Right ventricle myocardium superior (tissue), 1 donor: ENCODE data around the gene NFIA. TPM values are rescaled to one million over a fixed set of nuclear protein-coding genes. Genes with fewer than 3 reads are reported as not detected.

ENCODE experiments used
- ATAC-seq: fragments of 200-7000 bp; cut with Tn5 transposase; one replicate; pipeline ENCODE4 v1.9.1; 2020; ENCODE audit warnings: mild to moderate bottlenecking; ENCODE audit not compliant: poor library complexity
- DNase-seq: peaks from one replicate; pipeline ENCODE4 v3.0.0-alpha.2; 2020
- intact Hi-C: fragments of 100-400 bp; cut with DNase I; formaldehyde crosslinking; loops from one replicate; pipeline ENCODE4 v1.11.2; 2022
- total RNA-seq: library from RNA; stranded (reverse); fragmentation: NEBNext Ultra II Directional; extraction: Animal tissue kit (Norgen Biotek cat#: 25700); gene quantifications from one replicate; pipeline ENCODE4 v1.2.1, GENCODE V29; 2021
- donor health status: DM: no; HTN: yes; CAD: no; lungs with severe emphysema.

NFIA gene
- total RNA-seq, 1 donor from 2014 or later, result 89.5 TPM

DNA sequence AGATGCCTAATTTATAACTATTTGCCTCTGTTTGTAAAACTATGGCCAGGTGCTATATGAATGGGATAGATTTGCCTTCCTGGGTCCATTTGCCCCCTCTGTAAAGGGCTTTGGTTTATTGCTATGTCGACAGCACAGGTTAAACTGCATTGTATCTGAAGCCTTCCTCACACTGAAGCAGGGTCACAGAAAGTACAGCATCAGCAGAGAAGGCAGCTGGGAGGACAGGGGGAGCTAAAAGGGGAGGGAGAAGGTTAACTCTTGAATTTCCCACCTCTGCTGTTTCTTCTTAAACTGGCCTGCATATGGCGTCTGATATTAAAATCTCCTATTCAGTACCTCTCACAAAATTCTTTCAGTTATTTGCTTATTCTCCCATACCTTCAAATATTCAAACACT, 345.1 kb downstream of the NFIA start:
- ATAC-seq, result no peak
- intact Hi-C loops, result no loop called here
- no peak for DNase-seq

DNA sequence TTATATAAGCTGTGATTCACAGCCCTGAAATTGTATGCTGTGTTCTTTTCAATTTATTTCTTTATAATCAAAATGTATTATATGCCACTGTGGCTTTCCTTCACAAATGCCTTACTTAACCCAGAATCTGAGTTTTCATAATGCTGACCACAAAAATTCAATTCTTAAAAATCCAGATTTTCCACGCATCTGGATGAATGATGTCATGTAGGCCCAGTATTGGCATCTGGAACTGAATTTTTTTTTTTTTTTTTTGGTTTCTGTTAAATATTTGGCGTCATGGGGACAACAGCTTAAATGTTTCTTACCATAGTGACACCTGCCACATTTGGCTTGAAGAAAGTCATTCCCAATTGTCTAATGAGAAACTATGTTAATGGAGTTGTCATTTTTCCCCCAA, 345.8 kb downstream of the NFIA start:
- ATAC-seq, result no peak

DNA sequence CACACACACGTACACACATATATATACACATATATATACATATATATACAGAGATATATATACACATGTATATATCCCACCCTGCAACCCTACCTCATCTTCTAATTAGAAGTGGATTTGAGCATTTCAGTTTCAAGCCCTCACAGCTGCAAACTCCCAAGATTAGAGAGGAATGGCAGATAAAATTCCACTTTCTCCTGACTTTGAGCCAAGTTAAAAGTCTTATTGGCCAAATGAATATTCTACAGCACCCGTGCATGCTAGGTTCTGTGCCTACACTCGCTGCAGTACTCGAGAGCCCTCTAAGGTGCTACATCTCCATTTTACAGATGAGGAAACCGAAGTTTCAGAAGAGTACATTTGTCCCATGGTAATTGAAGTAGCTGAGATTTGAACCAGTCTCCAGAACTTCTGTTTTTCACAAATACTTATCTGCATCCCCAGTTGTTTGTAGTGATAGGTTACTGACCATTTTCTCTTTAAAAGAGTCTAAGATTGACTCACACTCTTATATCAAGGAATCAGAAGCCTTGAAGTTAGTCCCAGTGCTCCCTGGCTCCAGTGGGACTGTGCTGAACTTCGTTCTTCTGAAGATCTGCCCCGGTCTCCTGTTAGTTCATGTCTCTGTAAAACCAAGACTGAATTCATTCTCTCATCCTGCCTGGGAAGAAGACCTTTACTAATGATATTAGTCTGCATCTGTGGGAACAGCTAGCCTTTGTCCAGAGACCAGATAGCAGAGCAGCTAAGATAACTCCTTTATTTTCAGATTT, 350.4 kb downstream of the NFIA start:
- no peak for DNase-seq
- ATAC-seq, result peak; percentile 21

More for the DNA sequence above, 345.8 kb downstream of the NFIA start:
- intact Hi-C loops, result no loop called here
- no peak for DNase-seq

DNA sequence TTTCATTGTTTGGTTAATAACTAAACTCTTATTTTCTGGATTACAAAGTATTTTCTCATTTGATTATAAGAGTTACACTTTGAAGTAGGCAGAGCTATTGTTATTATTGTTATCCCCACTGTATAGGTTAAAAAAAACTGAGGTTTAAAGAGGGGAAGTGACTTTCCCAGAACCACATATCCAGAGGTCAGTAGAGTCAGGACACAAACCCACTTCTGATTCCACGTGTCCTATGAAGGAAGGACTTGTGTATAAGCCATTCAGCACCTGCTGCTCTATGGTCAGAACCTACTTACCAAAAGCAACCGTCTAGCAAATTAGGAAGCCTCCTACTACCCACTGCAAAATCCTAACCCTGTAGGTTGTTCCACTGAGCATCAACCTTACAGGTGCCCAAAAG, 351.3 kb downstream of the NFIA start:
- peak; percentile 4 for ATAC-seq
- intact Hi-C loops, result loop anchor here (10.0 kb wide), 1 partner anchor 99 kb away; no protein-coding TSS in a partner anchor
- DNase-seq, result no peak

More for the DNA sequence above, 350.4 kb downstream of the NFIA start:
- intact Hi-C loops, result loop anchor here (10.0 kb wide), 1 partner anchor 98 kb away; no protein-coding TSS in a partner anchor

DNA sequence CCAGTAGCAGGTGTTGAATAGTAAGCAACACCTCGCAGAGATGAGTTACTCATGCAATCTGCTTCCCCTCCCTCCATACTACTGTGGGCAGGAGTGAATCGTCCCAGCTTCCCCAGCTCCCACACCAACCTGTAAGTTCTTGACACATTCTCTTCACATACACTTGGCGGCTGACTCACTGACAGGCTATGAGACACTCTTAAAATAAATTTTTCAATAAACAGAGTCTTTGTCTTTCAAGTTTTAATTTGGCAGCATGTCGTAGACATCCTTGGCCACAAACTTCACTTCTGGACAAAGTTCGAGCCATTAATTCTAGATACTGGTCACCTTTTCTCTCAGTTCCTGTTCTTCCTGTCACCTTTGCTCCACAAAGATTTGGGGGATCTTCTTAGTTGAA, 351.9 kb downstream of the NFIA start:
- intact Hi-C loops, result loop anchor here (10.0 kb wide), 1 partner anchor 99 kb away; no protein-coding TSS in a partner anchor

DNA sequence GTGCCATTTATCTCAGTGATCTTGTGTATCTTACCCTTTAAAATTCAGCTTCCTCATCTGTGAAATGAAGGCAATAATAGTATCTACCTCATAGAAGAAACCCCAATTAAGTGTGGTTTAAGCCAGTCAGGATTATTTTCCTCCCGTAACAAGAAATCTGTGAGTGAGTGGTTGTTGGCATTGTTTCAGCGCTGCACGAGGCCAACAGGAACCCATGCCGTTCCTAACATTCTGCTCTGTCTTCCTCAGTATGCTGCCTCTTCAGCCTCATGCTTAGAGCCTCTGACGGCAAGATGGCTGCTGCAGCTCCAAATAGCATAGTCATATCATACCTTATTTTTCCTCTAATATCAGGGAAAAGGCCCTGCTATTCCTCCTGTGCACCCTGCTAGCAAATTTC, 352.9 kb downstream of the NFIA start:
- DNase-seq (no peak), ATAC-seq (no peak)
- intact Hi-C loops, result loop anchor here (10.0 kb wide), 1 partner anchor 100 kb away; no protein-coding TSS in a partner anchor

More for the DNA sequence above, 351.9 kb downstream of the NFIA start:
- ATAC-seq (peak; percentile 25), DNase-seq (no peak)

DNA sequence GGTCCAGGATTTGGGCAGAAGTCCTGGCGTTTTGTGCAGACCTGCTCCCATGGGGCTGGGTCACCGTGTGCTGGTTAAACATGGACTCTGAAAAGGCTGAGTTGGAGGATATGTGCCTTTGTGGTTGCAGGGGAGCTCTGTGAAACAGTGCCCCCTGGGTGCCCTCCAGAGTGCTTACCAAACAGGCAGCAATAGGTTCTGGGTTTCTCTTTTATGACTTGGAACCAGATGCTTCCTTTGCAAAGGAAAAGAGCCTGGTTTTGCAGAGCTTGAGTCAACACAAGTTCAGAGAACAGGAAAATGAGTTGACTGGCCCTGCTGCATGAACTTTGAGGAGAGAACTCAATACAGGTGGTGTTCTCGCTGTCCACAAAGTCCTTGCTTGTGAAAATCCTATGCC, 353.7 kb downstream of the NFIA start:
- intact Hi-C loops, result loop anchor here (10.0 kb wide), 1 partner anchor 101 kb away; no protein-coding TSS in a partner anchor
- ATAC-seq, result no peak
- DNase-seq, result no peak

DNA sequence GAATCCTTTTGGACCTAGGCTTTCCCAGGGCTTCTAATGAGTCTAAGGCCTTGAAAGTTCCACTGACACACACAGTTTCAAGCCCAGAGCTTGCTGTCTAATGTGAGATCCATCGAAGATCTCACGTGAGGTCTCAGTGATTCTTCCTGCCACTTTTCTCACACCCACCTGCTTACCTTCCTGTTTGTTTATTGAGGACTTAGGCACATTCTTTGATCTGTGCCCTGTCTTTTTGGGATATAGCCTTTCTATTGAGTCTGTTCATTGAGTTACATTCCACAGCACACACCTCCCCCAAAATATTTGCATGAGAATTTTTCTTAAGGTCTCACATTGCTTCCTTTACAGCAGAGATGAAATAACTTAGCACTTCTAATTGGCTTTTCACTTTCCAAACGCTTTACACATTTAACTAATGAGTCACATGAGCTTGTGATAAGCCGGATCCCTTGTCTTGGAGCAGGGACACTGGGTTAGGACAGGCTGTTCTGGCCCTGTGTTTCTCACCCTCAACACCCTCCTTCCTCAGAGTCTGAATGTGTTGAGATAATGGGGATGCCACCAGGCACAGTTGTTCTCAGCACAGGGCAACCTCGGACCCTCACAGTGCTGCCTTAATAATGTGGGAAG, 354.2 kb downstream of the NFIA start:
- ATAC-seq (peak; percentile 75), DNase-seq (no peak)
- intact Hi-C loops, result loop anchor here (10.0 kb wide), 1 partner anchor 102 kb away; no protein-coding TSS in a partner anchor

DNA sequence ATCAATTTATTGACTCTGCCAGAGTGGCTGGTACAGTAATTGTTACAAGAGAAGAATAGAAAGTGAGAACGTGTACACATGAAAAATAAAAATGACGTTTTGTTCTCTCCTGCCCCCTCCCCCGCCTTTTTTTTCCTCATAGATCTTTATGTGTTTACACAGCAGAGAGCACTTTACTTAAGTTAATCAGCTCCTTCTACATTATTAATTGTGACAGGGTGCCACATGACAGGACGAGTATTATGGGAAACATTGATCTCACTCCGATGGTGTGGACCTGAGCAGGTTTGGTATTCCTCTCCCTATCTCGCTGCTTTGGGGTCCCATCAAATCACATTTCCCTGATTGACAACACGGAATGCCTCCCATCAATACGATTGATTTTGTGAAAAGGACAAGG, 356.9 kb downstream of the NFIA start:
- intact Hi-C loops, result loop anchor here (10.0 kb wide), 1 partner anchor 104 kb away; no protein-coding TSS in a partner anchor
- ATAC-seq, result no peak
- no peak for DNase-seq

DNA sequence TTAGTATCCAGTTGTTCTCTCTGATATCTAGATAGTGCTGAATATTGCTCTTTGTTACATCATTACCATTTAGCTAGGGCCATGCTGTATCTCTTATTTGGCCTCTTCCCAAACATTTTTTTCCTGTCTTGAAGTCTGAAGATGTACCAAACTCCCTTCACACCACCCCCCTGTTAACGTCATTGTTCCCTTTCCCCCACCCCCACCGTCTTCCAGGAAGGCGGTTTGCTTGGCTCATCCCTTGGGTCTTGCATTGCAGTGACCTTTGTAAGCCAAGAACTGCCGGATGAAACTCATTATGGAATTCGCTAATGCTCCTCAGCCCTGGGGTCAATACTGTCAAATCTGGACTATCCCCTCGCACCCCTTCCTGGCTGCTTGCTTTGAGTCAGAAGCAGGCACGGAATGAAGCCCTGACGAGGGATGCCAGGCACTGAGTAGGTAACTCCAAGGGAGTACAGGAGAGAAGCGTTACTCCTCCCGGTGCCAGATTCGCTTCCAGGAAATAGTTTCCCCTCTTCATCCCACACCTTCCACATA, 359.4 kb downstream of the NFIA start:
- peak; percentile 65 for DNase-seq

DNA sequence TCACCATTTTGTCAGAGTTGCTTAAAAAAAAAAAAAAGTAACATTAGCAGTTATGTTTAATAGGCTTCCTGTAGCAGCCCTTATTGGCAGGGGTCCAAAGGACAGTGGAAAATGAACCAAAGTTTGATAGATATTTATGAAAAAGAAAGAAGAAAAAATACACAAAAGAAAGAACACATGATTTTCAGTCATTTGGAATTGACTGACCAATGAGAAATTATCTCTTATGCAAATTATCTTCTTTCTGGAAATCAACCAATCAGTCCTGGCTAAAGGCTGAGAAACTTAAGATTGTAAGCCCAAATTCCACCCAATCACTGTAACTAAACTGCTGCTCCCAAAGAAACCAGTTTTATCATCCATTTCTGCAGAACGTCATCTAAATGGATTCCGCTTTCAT, 360.2 kb downstream of the NFIA start:
- peak; percentile 41 for ATAC-seq
- intact Hi-C loops, result no loop called here
- DNase-seq, result no peak

More for the DNA sequence above, 359.4 kb downstream of the NFIA start:
- intact Hi-C loops, result no loop called here
- ATAC-seq, result peak; percentile 70

DNA sequence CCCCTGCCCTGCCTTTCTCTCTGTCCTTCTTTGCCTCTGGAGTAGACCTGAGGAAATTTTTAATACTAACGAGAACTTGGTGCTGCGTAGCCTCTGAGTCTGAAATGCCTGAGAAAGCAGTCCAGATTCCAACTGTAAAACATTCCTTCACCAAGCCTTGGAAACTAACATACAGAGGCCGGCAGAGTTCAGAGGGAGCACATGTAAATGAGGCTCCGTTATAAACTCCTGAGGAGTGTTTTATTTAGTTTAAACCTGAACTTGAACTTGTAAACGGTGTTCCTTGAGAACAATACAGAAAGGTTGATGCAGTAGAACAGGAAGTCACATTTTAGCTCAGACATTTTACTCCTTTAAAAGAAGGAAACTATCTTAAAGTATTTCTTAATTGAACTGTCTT, 361.9 kb downstream of the NFIA start:
- intact Hi-C loops, result no loop called here
- DNase-seq (no peak), ATAC-seq (no peak)

DNA sequence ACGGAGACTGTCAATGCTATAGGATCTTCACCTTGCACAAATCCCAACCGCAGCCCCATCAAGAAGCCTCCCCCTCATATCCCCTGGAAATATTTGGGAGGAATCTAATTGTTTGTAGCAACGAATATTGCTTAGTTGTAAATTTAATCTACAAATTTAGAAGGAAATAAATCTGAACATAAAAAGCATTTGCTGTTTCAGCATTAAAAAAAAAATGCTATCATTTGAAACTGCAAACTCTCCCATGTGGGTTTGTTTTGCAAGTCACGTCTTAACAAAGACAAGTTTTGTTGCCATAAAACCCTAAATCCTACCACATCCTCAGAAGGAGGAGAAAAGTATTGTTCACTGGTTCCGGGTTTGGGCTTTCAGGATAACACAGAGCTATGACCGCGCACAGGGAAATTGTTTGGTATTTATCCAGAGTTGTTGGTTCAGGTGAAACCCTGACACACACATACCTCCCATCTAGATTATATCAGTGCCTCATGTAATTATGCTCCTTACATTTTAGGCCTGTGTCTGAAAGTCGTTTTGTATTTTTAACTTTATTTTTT, 363.0 kb downstream of the NFIA start:
- DNase-seq (no peak), ATAC-seq (no peak)
- intact Hi-C loops, result no loop called here

DNA sequence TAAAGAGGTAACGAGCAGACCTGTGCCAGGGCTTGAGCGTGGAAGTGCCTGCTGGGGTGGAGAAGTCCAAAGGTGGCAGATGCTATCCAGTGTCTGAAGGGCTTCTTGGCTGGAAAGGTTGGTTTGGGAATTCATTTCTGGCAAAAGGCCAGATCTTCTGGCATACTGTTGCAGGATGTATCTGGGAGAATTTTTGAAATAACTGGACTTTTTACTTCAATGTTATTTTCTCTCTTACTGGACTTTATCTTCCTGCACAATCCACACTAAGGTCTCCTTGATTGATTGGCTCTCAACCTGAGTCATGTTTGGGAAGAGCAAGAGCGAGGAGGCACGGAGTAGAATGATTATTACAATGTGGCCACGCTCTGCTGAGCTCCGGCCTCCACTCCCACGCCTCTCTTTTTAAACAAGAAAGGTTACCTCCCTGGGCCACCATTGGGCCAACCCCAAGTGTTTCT, 364.2 kb downstream of the NFIA start:
- intact Hi-C loops, result no loop called here
- DNase-seq, result no peak

DNA sequence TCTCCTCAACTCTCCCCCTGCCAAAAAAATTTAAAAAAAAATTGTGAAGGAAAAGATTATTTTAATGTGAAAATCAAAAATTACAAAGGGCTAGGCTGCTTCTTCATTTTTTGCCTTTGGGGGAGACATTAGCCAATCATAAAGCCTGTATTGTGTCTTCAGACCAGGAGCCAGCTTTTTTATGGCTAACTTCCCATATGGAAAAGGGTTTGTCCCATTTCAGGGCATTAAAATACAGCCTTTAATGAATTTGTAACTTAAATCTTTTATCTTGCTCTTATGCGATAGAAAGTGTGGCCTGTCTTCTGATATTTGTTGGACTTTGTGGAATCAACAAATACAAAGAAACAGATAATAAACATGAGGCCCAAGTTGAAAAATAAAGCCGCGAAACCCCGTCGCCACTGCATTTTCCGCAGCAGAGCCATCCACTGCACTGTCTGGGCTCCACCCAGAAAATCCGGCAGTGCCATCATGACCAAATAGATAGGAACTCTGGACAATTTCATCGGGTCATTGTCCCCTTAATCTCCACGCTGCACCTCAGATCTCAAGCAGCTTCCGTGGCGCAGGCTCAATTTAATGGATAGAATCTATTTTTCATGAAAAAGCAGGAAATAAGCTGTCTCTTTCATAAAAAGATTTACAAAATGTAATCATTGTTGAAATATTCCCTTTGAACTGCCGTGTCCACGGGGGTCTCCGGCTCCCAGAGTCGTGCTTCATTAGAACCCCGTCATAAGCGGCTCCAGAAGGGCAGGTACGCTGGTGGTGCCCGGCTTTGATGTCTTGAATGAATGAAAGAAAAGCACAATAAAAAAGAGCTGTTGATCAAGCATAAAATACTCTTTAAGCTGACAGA, 365.0 kb downstream of the NFIA start:
- no peak for ATAC-seq
- intact Hi-C loops, result no loop called here
- DNase-seq, result no peak

More for the DNA sequence above, 364.2 kb downstream of the NFIA start:
- no peak for ATAC-seq

DNA sequence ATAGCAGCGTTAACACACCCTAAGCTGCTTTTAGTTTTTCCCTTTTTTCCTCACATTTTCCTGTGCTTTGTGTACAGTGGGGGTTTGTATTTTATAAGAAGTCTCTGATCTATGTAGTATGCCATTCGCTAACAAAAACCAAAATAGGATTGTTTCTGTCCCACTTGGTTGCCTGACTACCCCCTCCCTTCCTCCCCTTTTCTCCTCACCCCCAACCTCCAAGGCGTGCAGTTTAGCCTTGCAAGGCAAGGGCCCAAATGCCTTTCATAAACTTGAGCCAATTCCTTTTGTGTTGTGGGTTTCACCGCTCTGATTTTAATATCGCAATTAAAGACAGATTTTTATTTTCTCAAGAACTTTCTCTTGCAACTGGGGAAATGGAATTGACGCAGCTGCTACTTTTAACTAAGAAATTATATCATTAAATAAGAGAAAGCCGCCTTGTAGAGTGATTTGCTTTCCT, 365.6 kb downstream of the NFIA start:
- DNase-seq, result no peak
- intact Hi-C loops, result no loop called here
- ATAC-seq, result peak; percentile 26

DNA sequence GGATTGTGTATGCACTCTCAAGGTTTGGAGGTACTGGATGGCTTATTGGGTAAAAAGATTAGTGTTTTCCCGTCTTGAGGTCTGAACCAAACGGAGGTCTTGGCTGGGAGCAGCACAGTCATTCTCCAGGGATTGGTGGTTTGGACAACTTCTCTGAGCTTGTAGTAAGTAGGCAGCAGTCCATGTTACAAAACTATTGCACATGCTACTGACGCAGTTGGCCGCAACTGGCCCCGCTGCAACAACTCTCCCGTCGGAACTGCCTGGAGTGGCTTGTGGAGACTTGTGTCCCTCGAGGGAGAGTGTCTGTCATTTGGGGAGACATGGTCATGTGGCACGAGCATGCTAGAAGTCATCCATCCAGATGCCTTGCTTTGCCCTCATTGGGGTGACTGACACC, 366.6 kb downstream of the NFIA start:
- peak; percentile 69 for ATAC-seq
- intact Hi-C loops, result no loop called here

DNA sequence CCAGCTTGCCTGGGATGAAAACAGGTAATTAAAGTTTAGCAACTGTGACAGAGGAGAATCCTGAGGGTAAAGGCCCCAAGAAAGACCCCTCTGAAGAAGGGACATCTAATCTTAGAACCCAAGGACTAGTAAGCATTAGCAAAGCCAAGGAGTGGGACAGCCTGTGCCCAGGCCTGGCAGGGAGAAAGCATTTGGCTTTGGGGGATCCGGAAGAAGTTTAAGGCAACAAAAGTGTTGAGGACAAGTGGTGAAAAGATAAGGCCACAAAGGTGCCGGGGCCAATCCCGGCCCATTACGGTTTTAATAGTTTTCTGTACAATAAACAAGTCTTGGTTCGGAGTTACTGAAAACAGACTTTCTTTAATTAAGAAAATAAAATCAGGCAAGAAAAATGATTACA, 367.0 kb downstream of the NFIA start:
- no peak for ATAC-seq
- no peak for DNase-seq
- intact Hi-C loops, result no loop called here

More for the DNA sequence above, 366.6 kb downstream of the NFIA start:
- peak; percentile 86 for DNase-seq
